A673 (cell line): Measurements from ENCODE around the gene TPD52L2.

Experiments
- CTCF ChIP-seq: fragments of 300-800, 200-600 bp; sonication (generic); conservative IDR thresholded peaks from 2 replicates; pipeline ENCODE4 v1.5.1; 2017; ENCODE audit warnings: low read depth, mild to moderate bottlenecking, antibody characterized with exemption, low read length, moderate library complexity, mixed read lengths
- EZH2 ChIP-seq: fragments of 200-600 bp; sonication (generic); IDR thresholded peaks from 2 replicates; pipeline ENCODE4 v1.6.1; 2017; ENCODE audit warnings: borderline replicate concordance, low read depth, mild to moderate bottlenecking, mixed read lengths, antibody characterized with exemption, low read length; ENCODE audit not compliant: poor library complexity, severe bottlenecking

- TF ChIP-seq CTCF (no peak), EZH2 (no peak)
Observed at GRCh38 chr20:63886054-63886419, 21.0 kb downstream of the TPD52L2 start.
